Mucosa of rectum (tissue), 2 donors: ENCODE data around the gene BTNL3.
A peak's percentile ranks its signal among the peaks of the same experiment; 100 is the strongest.
"Not testable (repeated sequence)": the region's sequence is repeated elsewhere in the genome, so short reads cannot be mapped to it uniquely, and the experiment has no call there.

Experiments
- H3K27ac ChIP-seq, 2 donors: one replicate each; pipeline ENCODE4 v1.7.0; 2013; ENCODE audit warnings: inconsistent platforms in 2 of 2, low read depth in 2 of 2, low read length in 2 of 2
- H3K27me3 ChIP-seq, 2 donors: one replicate each; pipeline ENCODE4 v1.7.0; 2013; ENCODE audit warnings: low read length in 2 of 2; ENCODE audit not compliant: control insufficient read depth in 2 of 2, insufficient read depth in 2 of 2
- H3K36me3 ChIP-seq, 2 donors: one replicate each; pipeline ENCODE4 v1.7.0; 2013; ENCODE audit warnings: low read length in 2 of 2; ENCODE audit not compliant: control insufficient read depth in 2 of 2, insufficient read depth in 2 of 2
- H3K4me1 ChIP-seq, 2 donors: one replicate each; pipeline ENCODE4 v1.7.0; 2013; ENCODE audit warnings: low read length in 2 of 2, mild to moderate bottlenecking in 1 of 2; ENCODE audit not compliant: control insufficient read depth in 2 of 2, insufficient read depth in 2 of 2
- H3K4me3 ChIP-seq, 2 donors: one replicate each; pipeline ENCODE4 v1.7.0; 2013; ENCODE audit warnings: low read length in 2 of 2
- H3K9ac ChIP-seq, 2 donors: one replicate each; pipeline ENCODE4 v1.7.0; 2013; ENCODE audit warnings: low read length in 2 of 2, low read depth in 1 of 2, mild to moderate bottlenecking in 1 of 2
- H3K9me3 ChIP-seq, 2 donors: one replicate each; pipeline ENCODE4 v1.7.0; 2013; ENCODE audit warnings: low read length in 2 of 2; ENCODE audit not compliant: control insufficient read depth in 2 of 2
- donor health status: healthy.
- donor health status: Normal muscosa, but diverticular disease.

The BTNL3 gene

DNA sequence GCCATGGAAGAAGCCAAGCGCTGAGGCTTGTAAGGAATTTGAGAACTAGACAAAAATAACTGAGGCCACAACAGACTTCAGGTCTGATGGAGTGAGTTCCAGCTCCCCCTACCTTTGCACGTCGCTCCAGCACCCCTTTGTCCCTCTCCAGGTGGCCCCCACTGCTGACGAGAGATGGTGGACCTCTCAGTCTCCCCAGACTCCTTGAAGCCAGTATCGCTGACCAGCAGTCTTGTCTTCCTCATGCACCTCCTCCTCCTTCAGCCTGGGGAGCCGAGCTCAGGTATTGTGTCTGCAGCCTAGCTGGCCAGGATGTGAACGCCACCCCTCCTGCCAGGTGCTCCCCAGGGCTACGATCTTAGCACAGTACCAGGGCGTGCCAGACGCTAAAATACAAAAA is 56.7 kb downstream of the BTNL3 start:
- peaks cover 29 to 35% of the 10 kb centered on the region in 2 donors for H3K27me3 ChIP-seq
- no peaks in the 10 kb centered on the region for H3K9me3 ChIP-seq
- no peak overlapping the region for H3K27ac ChIP-seq
- no peaks in the 10 kb centered on the region for H3K4me1 ChIP-seq
- H3K9ac ChIP-seq, result no peak overlapping the region
- H3K4me3 ChIP-seq, result no peak overlapping the region
- H3K36me3 ChIP-seq, result no peaks in the 10 kb centered on the region

DNA sequence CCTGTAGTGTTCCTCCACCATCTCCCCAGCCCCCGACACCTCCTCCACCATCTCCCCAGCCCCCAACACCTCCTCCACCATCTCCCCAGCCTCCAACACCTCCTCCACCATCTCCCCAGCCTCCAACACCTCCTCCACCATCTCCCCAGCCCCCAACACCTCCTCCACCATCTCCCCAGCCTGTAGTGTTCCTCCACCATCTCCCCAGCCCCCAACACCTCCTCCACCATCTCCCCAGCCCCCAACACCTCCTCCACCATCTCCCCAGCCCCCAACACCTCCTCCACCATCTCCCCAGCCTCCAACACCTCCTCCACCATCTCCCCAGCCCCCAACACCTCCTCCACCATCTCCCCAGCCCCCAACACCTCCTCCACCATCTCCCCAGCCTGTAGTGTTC is 57.2 kb downstream of the BTNL3 start:
- H3K36me3 ChIP-seq, H3K4me1 ChIP-seq, H3K27ac ChIP-seq, H3K9me3 ChIP-seq, H3K9ac ChIP-seq, H3K4me3 ChIP-seq: not testable (repeated sequence)
- peaks cover 31 to 38% of the 10 kb centered on the region in 2 donors for H3K27me3 ChIP-seq

GRCh38 chr5:181047288-181047687 is 58.6 kb downstream of the BTNL3 start:
- Histone ChIP-seq H3K36me3 (no peaks in the 10 kb centered on the region), H3K27me3 (peaks cover 38 to 41% of the 10 kb centered on the region in 2 donors), H3K9me3 (no peaks in the 10 kb centered on the region), H3K9ac (no peak overlapping the region), H3K27ac (no peak overlapping the region), H3K4me1 (no peaks in the 10 kb centered on the region), H3K4me3 (no peak overlapping the region)

- Histone ChIP-seq H3K27ac (no peak overlapping the region), H3K36me3 (no peaks in the 10 kb centered on the region), H3K27me3 (peaks cover 38 to 40% of the 10 kb centered on the region in 2 donors), H3K4me3 (no peak overlapping the region), H3K9ac (no peak overlapping the region), H3K4me1 (peaks cover 0 to 2% of the 10 kb centered on the region in 2 donors), H3K9me3 (no peaks in the 10 kb centered on the region)
Observed at GRCh38 chr5:181047921-181048320, 59.3 kb downstream of the BTNL3 start.

GRCh38 chr5:181050016-181050415 is 61.4 kb downstream of the BTNL3 start:
- no peaks in the 10 kb centered on the region for H3K36me3 ChIP-seq
- H3K4me1 ChIP-seq, result peaks cover 8 to 10% of the 10 kb centered on the region in 2 donors
- no peak overlapping the region for H3K4me3 ChIP-seq
- H3K27me3 ChIP-seq, result peaks cover 47 to 54% of the 10 kb centered on the region in 2 donors
- no peak overlapping the region for H3K9ac ChIP-seq
- no peaks in the 10 kb centered on the region for H3K9me3 ChIP-seq
- no peak overlapping the region for H3K27ac ChIP-seq

- Histone ChIP-seq H3K4me1 (peaks cover 8 to 10% of the 10 kb centered on the region in 2 donors), H3K27me3 (peaks cover 42 to 59% of the 10 kb centered on the region in 2 donors), H3K36me3 (no peaks in the 10 kb centered on the region)
Observed at GRCh38 chr5:181051841-181052671, 63.4 kb downstream of the BTNL3 start.

DNA sequence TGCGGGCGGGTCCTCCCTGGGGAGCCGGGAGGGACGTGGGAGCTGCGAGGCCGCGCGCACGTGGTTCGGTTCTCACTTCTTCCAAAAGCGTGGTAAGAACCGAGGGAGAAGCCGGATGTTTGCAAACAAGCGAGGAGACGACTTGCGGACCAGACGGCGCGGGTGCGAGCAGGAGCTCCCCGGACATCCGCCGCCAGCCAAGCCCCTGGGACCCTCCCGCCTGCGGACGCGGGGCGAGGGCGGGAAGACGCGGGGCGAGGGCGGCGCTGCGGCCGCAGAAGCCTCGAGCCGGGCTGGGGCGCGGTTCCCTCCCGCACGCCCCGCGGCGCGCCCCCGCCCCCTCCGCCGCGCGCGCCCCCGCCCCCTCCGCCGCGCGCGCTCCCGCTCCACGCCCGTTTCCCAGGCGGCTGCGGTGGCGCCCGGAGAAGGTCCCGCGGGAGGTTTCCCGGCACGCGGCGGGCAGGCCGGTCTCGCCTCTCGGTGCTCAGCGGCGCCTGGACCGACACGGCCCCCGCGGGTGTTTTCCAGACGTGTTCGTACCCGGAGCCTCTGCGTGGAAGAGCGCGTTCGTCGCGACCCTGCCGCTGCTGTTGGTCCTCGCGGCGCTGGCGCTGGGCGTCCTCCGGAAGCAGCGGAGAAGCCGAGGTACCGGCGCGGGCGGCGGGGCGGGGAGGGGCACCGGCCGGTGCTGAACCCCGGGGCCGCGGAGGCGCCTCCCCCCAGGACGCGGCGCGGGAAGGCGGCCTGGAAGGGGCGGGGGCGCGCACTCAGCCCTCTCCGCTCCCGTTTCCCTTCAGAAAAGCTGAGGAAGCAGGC is 64.2 kb downstream of the BTNL3 start:
- H3K27ac ChIP-seq, result no peak overlapping the region
- H3K9me3 ChIP-seq, result no peaks in the 10 kb centered on the region
- peaks cover 39 to 57% of the 10 kb centered on the region in 2 donors for H3K27me3 ChIP-seq

More at GRCh38 chr5:181051841-181052671, 63.4 kb downstream of the BTNL3 start:
- no peak overlapping the region for H3K27ac ChIP-seq
- no peak overlapping the region for H3K9ac ChIP-seq
- peak overlapping the region; percentile 31 to 59 for H3K4me3 ChIP-seq
- no peaks in the 10 kb centered on the region for H3K9me3 ChIP-seq

GRCh38 chr5:181053488-181054121 is 65.0 kb downstream of the BTNL3 start:
- no peaks in the 10 kb centered on the region for H3K36me3 ChIP-seq
- H3K4me3 ChIP-seq, result peak overlapping the region; percentile 67 to 69
- H3K9ac ChIP-seq, result peak overlapping the region in 1 of 2 donors; percentile 43
- no peaks in the 10 kb centered on the region for H3K9me3 ChIP-seq
- H3K27ac ChIP-seq, result no peak overlapping the region
- H3K4me1 ChIP-seq, result peaks cover 8 to 10% of the 10 kb centered on the region in 2 donors
- peaks cover 38 to 59% of the 10 kb centered on the region in 2 donors for H3K27me3 ChIP-seq

More for the DNA sequence above, 64.2 kb downstream of the BTNL3 start:
- H3K4me3 ChIP-seq, result peak overlapping the region; percentile 67 to 69
- peaks cover 8 to 10% of the 10 kb centered on the region in 2 donors for H3K4me1 ChIP-seq
- H3K9ac ChIP-seq, result peak overlapping the region in 1 of 2 donors; percentile 43
- no peaks in the 10 kb centered on the region for H3K36me3 ChIP-seq

- Histone ChIP-seq H3K4me3 (peak overlapping the region in 1 of 2 donors; percentile 69), H3K9ac (no peak overlapping the region), H3K27me3 (peaks cover 40 to 61% of the 10 kb centered on the region in 2 donors), H3K4me1 (peaks cover 8 to 10% of the 10 kb centered on the region in 2 donors), H3K36me3 (no peaks in the 10 kb centered on the region), H3K9me3 (no peaks in the 10 kb centered on the region), H3K27ac (no peak overlapping the region)
Observed at GRCh38 chr5:181054138-181054537, 65.5 kb downstream of the BTNL3 start.
